HG03432 (cell line): ENCODE results near the gene KRTAP16-1.
"Not testable (repeated sequence)": the region's sequence is repeated elsewhere in the genome, so short reads cannot be mapped to it uniquely, and the experiment has no call there.

ENCODE experiments used
- ATAC-seq: cut with Tn5 transposase; IDR thresholded peaks from one replicate; pipeline ENCODE4 v1.9.1; 2021; ENCODE audit warnings: mild to moderate bottlenecking, moderate library complexity; ENCODE audit not compliant: unreplicated experiment

KRTAP16-1 gene

DNA sequence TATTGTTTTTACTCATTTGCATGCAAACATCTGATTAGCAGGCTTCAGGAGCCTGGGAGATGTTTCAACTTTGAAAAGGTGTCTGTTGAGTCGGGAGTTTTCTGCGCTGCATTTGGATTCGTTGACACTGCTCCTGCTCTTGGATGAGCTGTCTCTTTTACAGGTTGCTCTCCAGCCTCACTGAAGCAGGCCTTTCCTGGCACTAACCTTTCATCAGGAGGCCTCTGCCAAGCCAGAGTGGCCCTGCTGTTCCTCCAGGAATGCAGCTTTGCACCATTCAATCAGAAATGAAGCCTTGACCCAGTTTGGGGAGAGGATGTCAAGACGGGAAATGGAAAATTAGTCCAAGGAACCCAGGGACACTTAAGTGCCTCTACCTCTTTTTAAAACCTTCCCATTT lies 6.1 kb downstream of the KRTAP16-1 start:
- ATAC-seq: no peak

DNA sequence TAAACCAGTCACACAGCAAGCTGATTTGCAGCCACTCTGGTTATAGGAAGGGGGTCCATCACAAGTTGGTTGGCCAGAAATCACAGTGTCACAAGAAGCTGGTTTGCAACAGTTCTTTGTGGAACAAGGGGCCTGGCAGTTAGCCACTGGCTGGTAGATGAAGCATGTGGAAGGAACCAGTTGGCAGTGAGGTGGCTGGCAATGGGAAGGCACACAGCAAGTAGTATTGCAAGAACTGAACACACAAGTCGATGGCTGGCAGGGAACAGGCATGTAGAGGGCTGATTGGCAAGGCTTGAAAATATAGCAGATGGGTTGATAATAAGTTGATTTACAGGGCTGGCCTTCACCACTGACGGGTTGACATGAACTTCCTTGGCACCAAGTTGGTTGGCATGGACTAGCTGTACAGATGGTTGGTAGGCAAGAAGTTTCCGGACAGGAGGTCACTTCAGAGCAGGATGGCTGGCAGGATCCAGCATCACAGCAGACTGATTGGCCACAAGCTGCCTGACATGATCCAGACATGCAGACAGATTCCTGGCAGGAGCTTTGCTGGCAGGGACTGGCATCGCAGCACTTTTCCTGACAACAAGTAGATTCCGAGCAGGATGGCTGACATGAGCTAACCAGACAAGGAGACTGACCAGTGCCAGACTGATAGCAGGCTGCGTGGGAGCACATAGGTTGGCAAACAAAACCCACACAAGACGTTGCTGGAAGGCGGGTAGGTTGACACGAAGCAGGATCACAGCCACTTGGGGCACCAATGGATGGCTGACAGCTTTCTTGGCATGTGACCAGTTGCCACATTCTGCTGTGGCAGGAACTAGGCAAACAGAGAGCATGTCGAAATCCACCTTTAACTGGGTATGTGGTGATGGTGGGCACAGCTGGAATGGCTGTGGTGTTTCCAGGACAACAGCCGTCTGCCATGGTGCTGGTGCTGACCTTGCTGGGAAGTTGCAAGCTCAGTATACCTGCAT lies 6.9 kb downstream of the KRTAP16-1 start, which contains the start of gene KRTAP29-1:
Gene KRTAP29-1 (minus strand): TSS at position 936 of the 986 bp plus-strand sequence. CDS start 0 bp downstream, at position 936.
- no peak for ATAC-seq

DNA sequence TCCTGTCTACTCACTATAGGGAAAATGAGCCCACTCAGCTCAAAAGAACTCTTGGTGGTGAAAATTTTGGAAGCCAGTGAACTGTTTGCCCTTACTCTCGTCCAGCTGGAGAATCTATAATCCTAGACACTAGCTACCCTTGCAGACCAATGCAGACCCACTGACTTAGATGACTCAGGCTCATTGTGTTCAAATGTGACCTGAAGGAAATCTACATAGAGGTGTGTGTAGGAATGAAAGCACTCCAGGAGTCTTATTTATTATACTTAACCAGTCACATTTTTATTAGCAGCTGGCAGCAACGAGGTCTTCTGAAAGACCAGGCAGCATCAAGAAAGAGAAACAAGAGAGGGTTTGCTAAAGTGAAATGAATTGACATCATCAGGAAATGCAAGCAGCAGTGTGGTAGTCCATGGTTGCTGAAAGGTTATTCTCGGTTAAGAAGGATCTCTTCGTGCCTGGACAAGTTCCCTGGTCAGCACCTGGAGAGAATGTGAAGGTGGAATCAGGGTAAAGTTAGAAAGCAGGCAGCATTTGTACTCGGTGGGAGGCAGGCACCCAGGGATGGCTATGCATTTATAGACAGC lies 7.8 kb downstream of the KRTAP16-1 start:
- no peak for ATAC-seq

DNA sequence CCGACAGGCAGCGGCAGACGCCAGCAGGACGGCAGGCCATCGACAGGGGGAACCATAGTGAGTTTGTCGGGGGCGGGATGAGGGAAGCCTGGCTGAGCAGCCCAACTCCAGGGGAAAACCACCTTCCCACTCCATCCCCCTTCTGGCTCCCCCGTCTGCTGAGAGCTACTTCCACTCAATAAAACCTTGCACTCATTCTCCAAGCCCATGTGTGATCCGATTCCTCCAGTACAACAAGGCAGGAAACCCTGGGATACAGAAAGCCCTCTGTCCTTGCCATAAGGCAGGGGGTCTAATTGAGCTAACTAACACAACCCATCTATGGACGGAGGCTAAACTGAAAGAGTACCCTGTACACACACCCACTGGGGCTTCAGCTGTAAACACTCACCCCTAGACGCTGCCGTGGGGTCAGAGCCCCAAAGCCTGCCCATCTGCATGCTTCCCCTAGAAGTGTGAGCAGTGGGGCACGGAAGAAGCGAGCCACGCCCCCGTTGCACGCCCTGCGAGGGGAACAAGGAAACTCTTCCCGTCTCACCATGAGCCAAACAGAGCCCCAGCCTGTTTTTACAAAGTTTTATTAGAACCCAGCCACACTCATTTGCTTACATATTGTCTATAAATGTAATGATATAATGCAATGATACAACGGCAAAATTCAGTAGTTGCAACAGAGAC lies 10.5 kb downstream of the KRTAP16-1 start:
- no peak for ATAC-seq

DNA sequence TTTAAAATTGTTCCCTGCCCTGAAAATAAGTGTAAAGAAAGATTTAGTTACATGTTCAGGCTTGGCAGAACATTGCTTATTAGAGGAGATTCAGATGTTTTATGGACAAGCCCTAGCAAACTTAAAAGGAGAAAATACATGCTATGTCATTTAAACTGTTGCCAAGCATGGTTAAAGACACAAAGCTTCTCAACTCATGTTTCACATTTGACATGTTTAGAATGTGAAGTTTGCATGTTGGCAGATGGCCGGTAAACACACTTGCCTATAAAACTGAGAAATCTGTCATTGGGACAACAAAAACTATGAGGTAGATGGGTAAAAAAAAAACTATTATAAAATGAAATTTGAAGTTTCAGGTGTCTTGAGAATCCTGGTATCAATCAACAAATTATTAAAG lies 12.3 kb downstream of the KRTAP16-1 start:
- ATAC-seq: no peak

DNA sequence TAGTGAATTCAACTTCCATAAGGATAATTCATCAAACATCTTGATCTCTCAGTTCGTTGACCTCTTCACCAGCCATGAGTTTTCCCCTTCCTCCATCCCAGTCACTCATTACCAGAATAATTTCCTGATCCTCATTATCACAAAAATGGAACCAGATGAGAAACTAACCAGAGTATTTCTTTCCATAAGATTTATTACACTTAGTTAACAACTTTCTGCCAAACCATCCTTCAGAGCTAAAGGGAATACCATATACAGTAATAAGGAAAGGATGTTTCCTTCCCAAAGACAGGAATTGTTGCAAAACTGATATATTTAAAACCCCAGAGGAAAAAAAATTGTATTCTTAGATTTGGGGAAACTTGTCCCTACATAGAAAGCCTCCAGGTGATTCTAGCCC lies 15.1 kb downstream of the KRTAP16-1 start:
- no peak for ATAC-seq

DNA sequence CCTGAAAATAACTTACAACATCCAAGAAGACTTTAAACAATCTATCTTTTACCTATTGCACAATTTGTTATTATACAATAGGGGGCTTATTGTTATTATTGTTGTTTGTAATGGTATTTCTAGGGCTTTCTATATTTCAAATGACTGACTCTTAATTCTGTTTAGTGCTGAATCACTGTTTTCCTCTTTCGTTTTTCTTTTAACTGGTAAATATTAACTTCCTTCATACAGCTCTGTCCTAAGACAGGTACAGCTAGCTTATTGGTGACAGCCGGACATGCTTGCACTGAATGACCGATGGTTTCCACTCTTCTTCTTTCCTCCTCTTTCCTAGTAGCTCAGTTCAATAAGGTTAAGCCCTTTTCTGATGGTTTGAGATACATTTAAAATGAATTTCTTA lies 22.1 kb downstream of the KRTAP16-1 start:
- no peak for ATAC-seq

DNA sequence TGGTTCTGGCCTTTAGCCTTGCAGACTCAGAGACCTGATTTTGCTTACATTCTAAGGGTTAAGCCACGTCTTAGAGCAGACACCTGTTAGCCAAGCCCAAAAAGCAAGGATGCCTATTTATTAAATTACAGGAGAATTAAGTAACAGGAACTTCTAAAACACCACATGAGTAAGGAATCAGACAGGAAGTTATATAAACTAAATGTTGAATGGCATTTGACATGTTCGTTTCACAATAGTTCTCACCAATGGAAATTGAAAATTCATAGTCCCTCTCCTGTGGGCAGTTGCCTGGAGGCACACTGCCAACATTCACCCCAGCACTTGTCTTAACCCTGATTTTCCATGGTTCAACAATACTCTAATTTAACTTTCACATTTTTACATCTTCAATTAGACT lies 24.6 kb downstream of the KRTAP16-1 start:
- ATAC-seq: no peak

DNA sequence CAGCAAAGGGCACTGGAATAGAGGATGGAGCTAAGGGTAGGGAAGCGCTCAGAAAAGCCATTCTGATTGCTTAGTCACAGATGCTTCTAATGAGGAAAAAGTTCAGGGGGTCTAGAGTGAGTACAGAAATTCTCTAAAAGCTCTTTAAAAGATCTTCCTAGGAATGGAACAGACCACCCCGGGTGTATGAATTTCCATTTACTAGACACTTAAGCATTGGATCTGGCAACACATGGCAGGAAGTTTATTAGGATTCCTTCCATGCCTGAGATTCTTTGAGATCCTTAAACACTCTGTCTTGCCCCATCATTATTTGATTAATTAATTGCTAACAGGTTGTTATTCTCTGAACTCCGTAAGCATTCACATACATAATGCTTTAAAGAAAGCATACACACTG lies 25.1 kb downstream of the KRTAP16-1 start:
- no peak for ATAC-seq

DNA sequence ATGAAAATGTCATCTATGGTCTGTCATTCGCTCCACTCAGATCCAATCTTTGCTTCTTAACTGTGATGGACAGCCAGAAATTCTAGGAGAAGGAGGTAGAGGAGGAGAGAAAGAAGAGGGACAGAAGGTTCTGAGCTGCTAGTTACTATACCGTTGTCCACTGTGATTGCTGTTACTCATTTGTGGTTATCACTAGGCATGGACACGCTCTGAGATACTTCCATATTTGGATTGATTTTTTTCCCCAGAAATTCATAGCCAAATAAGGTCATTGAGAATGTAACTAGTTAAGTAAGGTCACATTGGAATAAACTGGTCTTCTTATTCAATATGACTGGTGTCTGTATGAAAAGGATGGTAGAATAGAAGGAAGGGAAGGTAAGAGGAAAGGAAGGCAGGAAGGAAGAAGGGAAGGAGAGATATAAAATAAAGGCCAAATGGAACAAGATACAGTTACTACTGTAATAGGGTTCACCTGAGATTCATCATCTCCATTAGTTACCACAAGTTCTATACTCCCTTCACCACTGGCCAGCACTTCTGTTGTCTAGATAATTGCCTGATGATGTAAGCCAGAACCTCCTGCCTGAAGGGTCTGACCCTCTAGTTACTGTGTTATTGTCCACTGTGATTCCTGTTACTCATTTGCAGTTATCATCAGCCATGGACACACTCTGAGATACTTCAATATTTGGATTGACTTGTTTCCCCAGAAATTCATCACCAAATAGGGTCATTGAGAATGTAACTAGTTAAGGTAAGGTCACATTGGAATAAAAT lies 30.7 kb downstream of the KRTAP16-1 start:
- no peak for ATAC-seq

DNA sequence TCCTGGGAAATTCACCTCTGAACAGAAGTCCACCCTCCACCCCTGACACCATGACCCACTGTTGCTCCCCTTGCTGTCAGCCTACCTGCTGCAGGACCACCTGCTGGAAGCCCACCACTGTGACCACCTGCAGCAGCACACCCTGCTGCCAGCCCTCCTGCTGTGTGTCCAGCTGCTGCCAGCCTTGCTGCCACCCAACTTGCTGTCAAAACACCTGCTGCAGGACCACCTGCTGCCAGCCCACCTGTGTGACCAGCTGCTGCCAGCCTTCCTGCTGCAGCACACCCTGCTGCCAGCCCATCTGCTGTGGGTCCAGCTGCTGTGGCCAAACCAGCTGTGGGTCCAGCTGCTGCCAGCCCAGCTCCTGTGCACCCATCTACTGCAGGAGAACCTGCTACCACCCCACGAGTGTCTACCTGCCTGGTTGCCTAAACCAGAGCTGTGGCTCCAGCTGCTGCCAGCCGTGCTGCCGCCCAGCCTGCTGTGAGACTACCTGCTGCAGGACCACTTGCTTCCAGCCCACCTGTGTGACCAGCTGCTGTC lies 33.4 kb downstream of the KRTAP16-1 start, which contains the start of gene KRTAP9-7:
Gene KRTAP9-7 (plus strand): TSS at position 51 of the 543 bp plus-strand sequence. CDS start 0 bp downstream, at position 51.
- ATAC-seq: not testable (repeated sequence)

DNA sequence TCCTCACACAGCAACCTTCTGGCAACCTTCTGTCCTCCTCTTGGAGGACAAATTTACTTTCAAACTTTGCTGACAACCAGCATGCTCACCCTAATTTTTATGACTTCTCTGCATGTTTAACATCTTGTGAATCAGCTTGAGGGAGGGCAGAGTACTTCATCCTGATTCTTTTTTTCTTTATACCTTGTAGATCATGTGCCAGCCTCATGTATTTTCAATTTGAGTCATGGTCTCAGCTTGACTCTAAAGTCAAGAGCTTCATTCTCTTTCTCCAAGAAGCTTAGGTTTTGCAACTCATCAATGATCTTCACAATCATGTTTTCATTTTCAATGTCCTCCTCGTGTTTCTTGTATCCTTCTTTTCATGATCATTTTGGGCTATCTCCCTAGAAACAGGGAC lies 37.3 kb downstream of the KRTAP16-1 start:
- ATAC-seq: no peak

DNA sequence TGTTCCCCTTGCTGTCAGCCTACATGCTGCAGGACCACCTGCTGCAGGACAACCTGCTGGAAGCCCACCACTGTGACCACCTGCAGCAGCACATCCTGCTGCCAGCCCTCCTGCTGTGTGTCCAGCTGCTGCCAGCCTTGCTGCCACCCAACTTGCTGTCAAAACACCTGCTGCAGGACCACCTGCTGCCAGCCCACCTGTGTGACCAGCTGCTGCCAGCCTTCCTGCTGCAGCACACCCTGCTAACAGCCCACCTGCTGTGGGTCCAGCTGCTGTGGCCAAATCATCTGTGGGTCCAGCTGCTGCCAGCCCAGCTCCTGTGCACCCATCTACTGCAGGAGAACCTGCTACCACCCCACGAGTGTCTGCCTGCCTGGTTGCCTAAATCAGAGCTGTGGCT lies 37.8 kb downstream of the KRTAP16-1 start:
- ATAC-seq: not testable (repeated sequence)

DNA sequence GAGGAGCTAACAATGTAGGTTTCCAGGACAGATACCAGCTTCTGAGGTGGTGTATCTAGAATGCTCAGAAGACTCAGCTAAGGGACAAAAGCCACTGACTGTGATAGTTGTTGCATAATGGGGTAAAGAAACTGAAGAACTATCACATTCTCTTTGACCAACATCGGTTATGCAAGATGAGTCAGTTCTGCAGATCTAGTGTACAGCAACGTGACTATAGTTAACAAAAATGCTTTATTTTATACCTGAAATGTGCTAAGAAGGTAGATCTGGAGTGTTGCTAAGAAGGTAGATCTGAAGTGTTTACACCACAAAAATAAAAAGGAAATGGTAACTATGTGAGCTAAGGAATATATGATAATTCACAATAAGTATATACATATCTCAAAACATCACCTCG lies 41.4 kb downstream of the KRTAP16-1 start:
- no peak for ATAC-seq

DNA sequence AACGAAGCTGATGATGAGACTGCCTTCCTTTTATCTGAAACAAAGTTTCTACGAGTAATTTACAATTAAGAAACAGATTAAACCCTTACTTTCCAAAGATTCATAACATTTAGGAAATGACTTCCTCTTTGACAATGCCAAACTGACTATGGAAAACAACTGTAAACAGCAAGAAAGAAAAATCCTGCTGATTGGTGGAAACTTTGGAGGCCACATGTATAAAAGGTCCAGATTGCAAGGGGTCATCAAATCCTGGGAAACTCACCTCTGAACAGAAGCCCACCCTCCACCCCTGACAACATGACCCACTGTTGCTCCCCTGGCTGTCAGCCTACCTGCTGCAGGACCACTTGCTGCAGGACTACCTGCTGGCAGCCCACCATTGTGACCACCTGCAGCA lies 44.0 kb downstream of the KRTAP16-1 start, which contains the start of gene KRTAP9-6:
Gene KRTAP9-6 (plus strand): TSS at position 301 of the 400 bp plus-strand sequence. CDS start 0 bp downstream, at position 301.
- ATAC-seq: no peak

DNA sequence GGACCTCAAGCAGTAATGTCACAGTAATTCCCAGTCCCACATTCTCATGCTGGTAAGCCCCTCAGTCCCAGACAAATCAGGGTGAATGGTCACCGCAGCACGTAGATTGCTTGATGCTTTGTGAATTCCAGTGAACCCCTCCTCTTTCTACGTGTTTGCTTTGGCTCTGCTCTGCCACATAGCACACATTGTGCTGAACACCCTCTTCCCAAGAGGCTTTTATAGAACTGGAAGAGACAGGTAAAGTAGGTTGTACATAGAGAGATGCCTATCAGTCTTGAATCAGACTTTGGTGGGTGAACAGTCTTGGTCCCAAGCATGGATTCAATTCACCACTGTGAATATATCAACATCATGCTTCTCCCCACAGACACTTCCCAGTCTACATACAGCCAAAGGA lies 44.5 kb downstream of the KRTAP16-1 start:
- ATAC-seq: no peak

DNA sequence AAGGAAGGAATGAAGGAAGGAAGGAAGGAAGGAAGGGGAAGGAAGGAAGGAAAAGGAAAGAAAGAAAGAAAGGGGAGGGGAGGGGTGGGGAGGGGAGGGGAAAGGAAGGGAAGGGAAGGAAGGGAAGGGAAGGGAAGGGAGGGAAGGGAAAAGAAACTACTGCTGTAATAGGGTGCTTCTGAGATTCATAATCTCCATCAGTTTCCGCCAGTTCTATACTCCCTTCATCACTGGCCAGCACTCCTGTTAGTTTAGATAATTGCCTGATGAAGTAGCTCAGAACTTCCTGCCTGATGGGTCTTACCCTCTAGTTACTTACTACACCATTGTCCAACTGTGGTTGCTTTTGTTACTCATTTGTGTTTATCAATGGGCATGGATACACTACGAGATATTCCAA lies 45.9 kb downstream of the KRTAP16-1 start:
- ATAC-seq: no peak

DNA sequence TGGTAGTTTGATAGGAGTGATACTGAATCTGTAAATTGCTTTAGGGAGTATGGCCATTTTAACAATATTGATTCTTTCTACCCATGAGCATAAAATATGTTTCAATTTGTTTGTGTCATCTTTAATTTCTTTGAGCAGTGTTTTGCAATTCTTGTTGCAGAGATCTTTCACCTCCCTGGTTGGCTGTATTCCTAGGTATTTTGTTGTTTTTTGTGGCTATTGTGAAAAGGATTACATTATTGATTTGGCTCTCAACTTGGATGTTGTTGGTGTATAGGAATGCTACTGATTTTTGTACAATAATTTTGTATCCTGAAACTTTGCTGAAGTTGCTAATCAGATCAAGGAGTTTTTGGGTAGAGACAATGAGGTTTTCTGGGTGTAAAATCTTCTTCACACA lies 50.7 kb downstream of the KRTAP16-1 start:
- ATAC-seq: no peak
